NCI-H1092 (cell line): Measurements from ENCODE around the gene PRAMEF12.
"Not testable (repeated sequence)": the region's sequence is repeated elsewhere in the genome, so short reads cannot be mapped to it uniquely, and the experiment has no call there.

ENCODE experiments used
- DNase-seq: peaks from one replicate; lab custom pipeline; 2025; lab: John Stamatoyannopoulos, UW

PRAMEF12 gene

GRCh38 chr1:12771186-12771585 is 2.4 kb upstream of the PRAMEF12 start:
- no peak for DNase-seq

GRCh38 chr1:12772520-12772919 is 1.0 kb upstream of the PRAMEF12 start:
- DNase-seq: no peak

- no peak for DNase-seq
Measured at GRCh38 chr1:12774801-12775345, 1.3 kb downstream of the PRAMEF12 start.

GRCh38 chr1:12775443-12775842 is 1.9 kb downstream of the PRAMEF12 start:
- no peak for DNase-seq

GRCh38 chr1:12776801-12777557 is 3.4 kb downstream of the PRAMEF12 start:
- no peak for DNase-seq

- DNase-seq: no peak
Measured at GRCh38 chr1:12778061-12778460, 4.5 kb downstream of the PRAMEF12 start.

- DNase-seq: no peak
Measured at GRCh38 chr1:12778907-12779306, 5.4 kb downstream of the PRAMEF12 start.

- DNase-seq: peak; percentile 18
Measured at GRCh38 chr1:12781488-12781887, 8.0 kb downstream of the PRAMEF12 start.

GRCh38 chr1:12783783-12784182 is 10.2 kb downstream of the PRAMEF12 start:
- DNase-seq: not testable (repeated sequence)

GRCh38 chr1:12784729-12785128 is 11.2 kb downstream of the PRAMEF12 start:
- not testable (repeated sequence) for DNase-seq

GRCh38 chr1:12791097-12791496 is 17.6 kb downstream of the PRAMEF12 start, which contains the start of gene PRAMEF1:
PRAMEF1 (plus strand) TSS chr1:12791397; CDS start chr1:12793228, 1,831 bp downstream.
- not testable (repeated sequence) for DNase-seq

GRCh38 chr1:12798911-12799310 is 25.4 kb downstream of the PRAMEF12 start:
- no peak for DNase-seq

GRCh38 chr1:12799730-12800129 is 26.2 kb downstream of the PRAMEF12 start:
- DNase-seq: no peak

GRCh38 chr1:12809933-12810332 is 36.4 kb downstream of the PRAMEF12 start:
- DNase-seq: no peak

GRCh38 chr1:12810691-12811408 is 37.3 kb downstream of the PRAMEF12 start:
- DNase-seq: no peak

GRCh38 chr1:12811409-12811784 is 37.9 kb downstream of the PRAMEF12 start:
- no peak for DNase-seq

- not testable (repeated sequence) for DNase-seq
Measured at GRCh38 chr1:12819061-12819460, 45.5 kb downstream of the PRAMEF12 start.
